Activated naive CD4-positive, alpha-beta T cell treated with anti-CD3 and anti-CD28 coated beads, Interleukin-2, amount 50 U/mL, for 16 hours (primary cell): Measurements from ENCODE around the gene CFAP126.
"Not testable (repeated sequence)": the region's sequence is repeated elsewhere in the genome, so short reads cannot be mapped to it uniquely, and the experiment has no call there.

Experiments
- DNase-seq: peaks from one replicate; pipeline ENCODE4 v3.0.0-alpha.2; 2020

The CFAP126 gene

GRCh38 chr1:161379071-161379470, 11.4 kb upstream of the CFAP126 start:
- DNase-seq: no peak

GRCh38 chr1:161378014-161378413, 10.3 kb upstream of the CFAP126 start:
- DNase-seq: no peak

GRCh38 chr1:161374373-161374772, 6.7 kb upstream of the CFAP126 start:
- DNase-seq: no peak

- DNase-seq: no peak
Measured at GRCh38 chr1:161373442-161373841, 5.8 kb upstream of the CFAP126 start.

GRCh38 chr1:161365207-161365606, 2.5 kb downstream of the CFAP126 start:
- no peak for DNase-seq

GRCh38 chr1:161364332-161364731, 3.3 kb downstream of the CFAP126 start:
- no peak for DNase-seq

GRCh38 chr1:161359291-161359690, 8.4 kb downstream of the CFAP126 start:
- DNase-seq: no peak

- no peak for DNase-seq
Measured at GRCh38 chr1:161357073-161357472, 10.6 kb downstream of the CFAP126 start.

- no peak for DNase-seq
Measured at GRCh38 chr1:161351482-161351881, 16.2 kb downstream of the CFAP126 start.

GRCh38 chr1:161350671-161351070, 17.0 kb downstream of the CFAP126 start:
- no peak for DNase-seq

GRCh38 chr1:161342821-161343220, 24.9 kb downstream of the CFAP126 start:
- no peak for DNase-seq

- no peak for DNase-seq
Measured at GRCh38 chr1:161342177-161342576, 25.5 kb downstream of the CFAP126 start.

GRCh38 chr1:161335796-161336195, 31.9 kb downstream of the CFAP126 start:
- no peak for DNase-seq

GRCh38 chr1:161333166-161333565, 34.5 kb downstream of the CFAP126 start:
- no peak for DNase-seq

GRCh38 chr1:161330346-161330745, 37.3 kb downstream of the CFAP126 start:
- no peak for DNase-seq

GRCh38 chr1:161324020-161324419, 43.7 kb downstream of the CFAP126 start:
- no peak for DNase-seq

- DNase-seq: not testable (repeated sequence)
Measured at GRCh38 chr1:161315841-161316674, 51.6 kb downstream of the CFAP126 start.
